K562 (cell line): ENCODE results near the gene CCDC174. TPM values are rescaled to one million over a fixed set of nuclear protein-coding genes. Genes with fewer than 3 reads are reported as not detected.

Experiments used
- ATAC-seq: fragments of 200-7000 bp; cut with Tn5 transposase; 3 replicates; pipeline ENCODE4 v1.9.1; 2020; ENCODE audit warnings: moderate library complexity
- BruUV-seq: library from RNA; stranded (reverse); fragments of 400-500 nt; replicated peaks from 2 replicates; lab custom pipeline; 2021; lab: Mats Ljungman, UMichigan
- CTCF ChIA-PET: fragments of 300-600 bp; formaldehyde crosslinking; extraction: SDS; loops from one replicate; lab custom pipeline; 2021; ENCODE audit warnings: low intra/inter-chr PET ratio; lab: Yijun Ruan, JAX
- POLR2A ChIA-PET: fragments of 300-600, 350-650 bp; sonication (Branson Sonifier 250); formaldehyde crosslinking; extraction: SDS; loops from one replicate; lab custom pipeline; 2021; ENCODE audit warnings: antibody characterized with exemption, inconsistent platforms; lab: Yijun Ruan, JAX
- DNase-seq, 4 experiments: peaks; one replicate each; pipeline versions ENCODE4 v3.0.0 to v3.0.0-alpha.2; 2011 to 2018; ENCODE audit warnings: low spot score in 3 of 4, mixed read lengths in 3 of 4; ENCODE audit errors: extremely low read depth in 1 of 4
- FAIRE-seq: peaks from 2 replicates; lab custom pipeline; 2011; peaks lifted over from hg19 to GRCh38; lab: Jason Lieb, UNC
- H2AFZ ChIP-seq: 2 replicates; pipeline ENCODE4 v1.6.0; 2011; ENCODE audit warnings: low read depth, low read length, control low read depth, inconsistent platforms
- H3K27ac ChIP-seq: fragments of 200-600 bp; 3 replicates; pipeline ENCODE4 v1.8.0; 2011; ENCODE audit warnings: low read depth, mild to moderate bottlenecking, control low read depth, inconsistent platforms, low read length, moderate library complexity, mixed read lengths; ENCODE audit errors: extremely low read depth
- H3K27me3 ChIP-seq, 2 experiments: fragments of 300-600 bp in 1 of 2; 2 replicates in 1 of 2; 3 replicates in 1 of 2; pipeline versions ENCODE4 v1.6.0 to v1.8.0; 2011; ENCODE audit warnings: inconsistent platforms in 2 of 2, low read length in 2 of 2, mild to moderate bottlenecking in 1 of 2, mixed read lengths in 1 of 2, moderate library complexity in 1 of 2; ENCODE audit not compliant: control insufficient read depth in 2 of 2, insufficient read depth in 2 of 2
- H3K36me3 ChIP-seq: fragments of 300-600 bp; 3 replicates; pipeline ENCODE4 v1.8.0; 2011; ENCODE audit warnings: mild to moderate bottlenecking, low read length, inconsistent platforms; ENCODE audit not compliant: control insufficient read depth, insufficient read depth
- H3K4me1 ChIP-seq, 2 experiments: fragments of 200-600 bp in 1 of 2; replicated peaks in 1 of 2; 2 replicates in 1 of 2; 3 replicates in 1 of 2; pipeline versions ENCODE4 v1.5.1 to v1.8.0; 2011; ENCODE audit warnings: inconsistent platforms in 2 of 2, low read length in 2 of 2, mild to moderate bottlenecking in 1 of 2, mixed read lengths in 1 of 2, moderate library complexity in 1 of 2; ENCODE audit not compliant: control insufficient read depth in 2 of 2, insufficient read depth in 2 of 2
- H3K4me2 ChIP-seq: 2 replicates; pipeline ENCODE4 v1.6.1; 2011; ENCODE audit warnings: low read length, control low read depth, inconsistent platforms, mixed read lengths; ENCODE audit not compliant: insufficient read depth
- H3K4me3 ChIP-seq: fragments of 200-600 bp; sonication (generic), shearing (Covaris generic); 2 replicates; pipeline ENCODE4 v1.5.1; 2016; ENCODE audit warnings: control low read depth, inconsistent platforms
- H3K79me2 ChIP-seq: fragments of 200-600 bp; 3 replicates; pipeline ENCODE4 v1.8.0; 2011; ENCODE audit warnings: low read length, inconsistent platforms; ENCODE audit not compliant: control insufficient read depth, insufficient read depth
- H3K9ac ChIP-seq, 2 experiments: 2 replicates each; pipeline versions ENCODE4 v1.6.0 to v1.6.1; 2011; ENCODE audit warnings: low read depth in 2 of 2, low read length in 2 of 2, control low read depth in 1 of 2, inconsistent platforms in 1 of 2, mild to moderate bottlenecking in 1 of 2, mixed read lengths in 1 of 2; ENCODE audit not compliant: insufficient read depth in 1 of 2
- H3K9me1 ChIP-seq: one replicate; pipeline ENCODE4 v1.6.0; 2011; ENCODE audit warnings: inconsistent platforms, mild to moderate bottlenecking, low read length, moderate library complexity; ENCODE audit not compliant: control insufficient read depth, insufficient read depth
- H3K9me3 ChIP-seq: replicated peaks from 2 replicates; pipeline ENCODE4 v1.5.1; 2011; ENCODE audit warnings: low read depth, low read length, inconsistent platforms; ENCODE audit not compliant: control insufficient read depth, insufficient read depth
- H4K20me1 ChIP-seq: replicated peaks from 2 replicates; pipeline ENCODE4 v1.6.1; 2011; ENCODE audit warnings: low read length, inconsistent platforms, mixed read lengths; ENCODE audit not compliant: control insufficient read depth, insufficient read depth
- ADNP ChIP-seq: fragments of 200-800 bp; sonication (Bioruptor generic); IDR thresholded peaks from 2 replicates; pipeline ENCODE4 v1.6.1; 2016; ENCODE audit warnings: missing genetic modification characterization, missing compliant biosample characterization
- BCOR ChIP-seq: fragments of 450-650 bp; IDR thresholded peaks from 2 replicates; pipeline ENCODE4 v1.6.1; 2016
- CHD4 ChIP-seq: fragments of 200-600 bp; sonication (generic); IDR thresholded peaks from 3 replicates; pipeline ENCODE4 v1.6.1; 2012; ENCODE audit warnings: low read depth, mild to moderate bottlenecking, mixed read lengths, low read length, inconsistent platforms; ENCODE audit not compliant: insufficient read depth, insufficient replicate concordance, poor library complexity, severe bottlenecking
- ELF1 ChIP-seq: fragments of 200-800 bp; sonication (Bioruptor generic); IDR thresholded peaks from 2 replicates; pipeline ENCODE4 v1.6.1; 2016; ENCODE audit warnings: missing genetic modification characterization, missing compliant biosample characterization
- HDAC2 ChIP-seq: fragments of 450-650 bp; IDR thresholded peaks from 2 replicates; pipeline ENCODE4 v1.6.1; 2016; ENCODE audit warnings: mild to moderate bottlenecking
- KDM1A ChIP-seq, 2 experiments: fragments of 450-650 bp; IDR thresholded peaks; 2 replicates each; pipeline ENCODE4 v1.6.1; 2016; ENCODE audit warnings: mild to moderate bottlenecking in 2 of 2
- RBM25 ChIP-seq: fragments of 200-400 bp; formaldehyde crosslinking; IDR thresholded peaks from 2 replicates; pipeline ENCODE4 v1.6.1; 2018; ENCODE audit warnings: low read length, low read depth, moderate library complexity; ENCODE audit not compliant: severe bottlenecking
- RCOR1 ChIP-seq, 2 experiments: IDR thresholded peaks; 2 replicates each; pipeline ENCODE4 v1.6.1; 2012; ENCODE audit warnings: low read depth in 2 of 2, low read length in 2 of 2, borderline replicate concordance in 1 of 2, improper control_type of control experiment in 1 of 2
- TOE1 ChIP-seq, 2 experiments: fragments of 450-650 bp in 1 of 2; sonication (generic) in 1 of 2; formaldehyde crosslinking in 1 of 2; IDR thresholded peaks; 2 replicates each; pipeline versions ENCODE4 v1.7.1 to v1.8.0; 2016 to 2022; ENCODE audit warnings: borderline replicate concordance in 2 of 2, mild to moderate bottlenecking in 2 of 2, antibody characterized with exemption in 1 of 2, inconsistent platforms in 1 of 2, low read depth in 1 of 2, missing genetic modification reagents in 1 of 2, moderate library complexity in 1 of 2
- WGBS: fragments of 100-300 bp; shearing (Covaris generic); methylation state at CpG from one replicate; pipeline ENCODE4 v1.1.6; 2016; ENCODE audit warnings: low coverage, mixed read lengths; ENCODE audit not compliant: insufficient coverage; ENCODE audit errors: missing lambda C conversion rate; 5-methylcytosine and 5-hydroxymethylcytosine counted together
- in situ Hi-C: fragments of 300-500 bp; cut with MboI; formaldehyde crosslinking; loops from 4 replicates; pipeline ENCODE4 v1.15.0; 2018; ENCODE audit warnings: inconsistent platforms, mixed read lengths
- intact Hi-C: fragments of 100-400 bp; cut with micrococcal nuclease; formaldehyde crosslinking; loops from 2 replicates; pipeline ENCODE4 v1.14.2; 2022
- polyA plus RNA-seq, 8 experiments: library from polyadenylated mRNA; depleted of rRNA in 4 of 8; stranded (reverse) in 5 of 8; unstranded in 3 of 8; fragments of >200 nt; fragmentation: Nextera tagmentation in 2 of 8; fragmentation: Illumina TruSeq in 1 of 8; extraction: Ambion mirVana in 2 of 8; extraction: Trizol in 1 of 8; gene quantifications; 2 replicates each; pipeline versions ENCODE4 v1.2.1 to v1.2.3, GENCODE V29; 2011 to 2014; ENCODE audit warnings: inconsistent platforms in 1 of 8, missing spikeins in 1 of 8
- total RNA-seq, 7 experiments: library from RNA; depleted of rRNA in 6 of 7; stranded (reverse); fragments of >200 nt in 6 of 7; fragmentation: Illumina TruSeq in 2 of 7; extraction: Trizol in 2 of 7; gene quantifications; 2 replicates each; pipeline versions ENCODE4 v1.2.1 to v1.2.3, GENCODE V29; 2011 to 2021; ENCODE audit warnings: low replicate concordance in 1 of 7
- TF ChIP-seq, protein P1 (sequence below): fragments of 450-650 bp; IDR thresholded peaks from 2 replicates; pipeline ENCODE4 v1.6.1; 2016; ENCODE audit warnings: low read depth

CCDC174 gene
- total and polyA plus RNA-seq, 9 of the 15 experiments (the other 6 are each of a cell fraction or from before 2014, with no cell fraction given) = 7.4 to 41.0 (median 28.5) TPM

DNA sequence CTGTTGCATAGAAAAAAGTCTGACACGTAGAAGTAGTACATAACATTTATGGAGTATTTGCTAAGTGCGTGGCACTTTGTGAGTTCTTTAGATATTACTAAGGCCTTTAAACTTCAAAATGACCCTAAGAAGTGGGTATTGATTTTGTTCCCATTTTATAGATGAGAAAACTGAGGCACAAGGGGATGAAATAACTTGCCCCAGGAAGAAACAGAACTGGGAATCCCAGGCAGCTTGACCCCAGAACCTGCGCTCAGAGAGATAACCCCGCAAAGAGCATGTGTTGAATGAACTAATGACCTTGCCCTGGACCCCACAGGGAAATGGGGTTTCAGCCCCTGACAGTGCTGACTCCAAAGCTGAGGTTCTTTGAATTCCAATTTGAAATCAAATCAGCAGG is 30.5 kb upstream of the CCDC174 start:
- TF ChIP-seq BCOR (peak; percentile 72), ELF1 (tag) (no peak), ADNP (tag) (peak; percentile 78; the same call in 1 of the 2 replicates), RBM25 (peak; percentile 61), KDM1A (IDR thresholded peaks at IDR 0.05) (peak; percentile 53 to 67), TOE1 (IDR thresholded peaks at IDR 0.05; ENCODE audit: borderline replicate concordance) (no peak), TOE1 (CRISPR knock-in tag; IDR thresholded peaks at IDR 0.05; ENCODE audit: borderline replicate concordance, low read depth) (no peak), RCOR1 (IDR thresholded peaks at IDR 0.05; ENCODE audit: borderline replicate concordance in 1 of 2, low read depth in 2 of 2, low read length in 2 of 2) (0 out of 4 replicates have a peak, but pooled peaks of 1 of the 2 experiments have one; percentile 9), CHD4 (peak; percentile 91), HDAC2 (0 out of 2 replicates have a peak, but pooled peaks have one; percentile 35)
- TF ChIP-seq, protein P1, sequence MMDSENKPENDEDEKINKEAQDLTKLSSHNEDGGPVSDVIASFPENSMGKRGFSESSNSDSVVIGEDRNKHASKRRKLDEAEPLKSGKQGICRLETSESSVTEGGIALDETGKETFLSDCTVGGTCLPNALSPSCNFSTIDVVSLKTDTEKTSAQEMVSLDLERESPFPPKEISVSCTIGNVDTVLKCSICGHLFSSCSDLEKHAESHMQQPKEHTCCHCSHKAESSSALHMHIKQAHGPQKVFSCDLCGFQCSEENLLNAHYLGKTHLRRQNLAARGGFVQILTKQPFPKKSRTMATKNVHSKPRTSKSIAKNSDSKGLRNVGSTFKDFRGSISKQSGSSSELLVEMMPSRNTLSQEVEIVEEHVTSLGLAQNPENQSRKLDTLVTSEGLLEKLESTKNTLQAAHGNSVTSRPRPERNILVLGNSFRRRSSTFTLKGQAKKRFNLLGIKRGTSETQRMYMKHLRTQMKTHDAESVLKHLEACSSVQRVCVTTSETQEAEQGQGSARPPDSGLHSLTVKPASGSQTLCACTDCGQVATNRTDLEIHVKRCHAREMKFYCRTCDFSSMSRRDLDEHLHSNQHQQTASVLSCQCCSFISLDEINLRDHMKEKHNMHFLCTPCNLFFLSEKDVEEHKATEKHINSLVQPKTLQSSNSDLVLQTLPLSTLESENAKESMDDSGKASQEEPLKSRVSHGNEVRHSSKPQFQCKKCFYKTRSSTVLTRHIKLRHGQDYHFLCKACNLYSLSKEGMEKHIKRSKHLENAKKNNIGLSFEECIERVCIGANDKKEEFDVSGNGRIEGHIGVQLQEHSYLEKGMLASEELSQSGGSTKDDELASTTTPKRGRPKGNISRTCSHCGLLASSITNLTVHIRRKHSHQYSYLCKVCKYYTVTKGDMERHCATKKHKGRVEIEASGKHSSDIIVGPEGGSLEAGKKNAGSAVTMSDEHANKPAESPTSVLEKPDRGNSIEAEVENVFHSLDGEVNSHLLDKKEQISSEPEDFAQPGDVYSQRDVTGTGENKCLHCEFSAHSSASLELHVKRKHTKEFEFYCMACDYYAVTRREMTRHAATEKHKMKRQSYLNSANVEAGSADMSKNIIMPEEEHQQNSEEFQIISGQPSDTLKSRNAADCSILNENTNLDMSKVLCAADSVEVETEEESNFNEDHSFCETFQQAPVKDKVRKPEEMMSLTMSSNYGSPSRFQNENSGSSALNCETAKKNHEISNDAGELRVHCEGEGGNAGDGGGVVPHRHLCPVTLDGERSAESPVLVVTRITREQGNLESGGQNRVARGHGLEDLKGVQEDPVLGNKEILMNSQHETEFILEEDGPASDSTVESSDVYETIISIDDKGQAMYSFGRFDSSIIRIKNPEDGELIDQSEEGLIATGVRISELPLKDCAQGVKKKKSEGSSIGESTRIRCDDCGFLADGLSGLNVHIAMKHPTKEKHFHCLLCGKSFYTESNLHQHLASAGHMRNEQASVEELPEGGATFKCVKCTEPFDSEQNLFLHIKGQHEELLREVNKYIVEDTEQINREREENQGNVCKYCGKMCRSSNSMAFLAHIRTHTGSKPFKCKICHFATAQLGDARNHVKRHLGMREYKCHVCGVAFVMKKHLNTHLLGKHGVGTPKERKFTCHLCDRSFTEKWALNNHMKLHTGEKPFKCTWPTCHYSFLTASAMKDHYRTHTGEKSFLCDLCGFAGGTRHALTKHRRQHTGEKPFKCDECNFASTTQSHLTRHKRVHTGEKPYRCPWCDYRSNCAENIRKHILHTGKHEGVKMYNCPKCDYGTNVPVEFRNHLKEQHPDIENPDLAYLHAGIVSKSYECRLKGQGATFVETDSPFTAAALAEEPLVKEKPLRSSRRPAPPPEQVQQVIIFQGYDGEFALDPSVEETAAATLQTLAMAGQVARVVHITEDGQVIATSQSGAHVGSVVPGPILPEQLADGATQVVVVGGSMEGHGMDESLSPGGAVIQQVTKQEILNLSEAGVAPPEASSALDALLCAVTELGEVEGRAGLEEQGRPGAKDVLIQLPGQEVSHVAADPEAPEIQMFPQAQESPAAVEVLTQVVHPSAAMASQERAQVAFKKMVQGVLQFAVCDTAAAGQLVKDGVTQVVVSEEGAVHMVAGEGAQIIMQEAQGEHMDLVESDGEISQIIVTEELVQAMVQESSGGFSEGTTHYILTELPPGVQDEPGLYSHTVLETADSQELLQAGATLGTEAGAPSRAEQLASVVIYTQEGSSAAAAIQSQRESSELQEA = no peak
- no peaks in the 10 kb centered on the region; the same call in 1 of the 2 replicates for H4K20me1 ChIP-seq
- no peaks in the 10 kb centered on the region for H3K9me1 ChIP-seq
- no peaks in the 10 kb centered on the region for H3K9me3 ChIP-seq
- POLR2A ChIA-PET = interaction anchor here (1.7 kb wide), 1 partner anchor 14 kb away, joined by 5 read pairs; no protein-coding TSS in a partner anchor
- H3K4me1 ChIP-seq = 0 out of 5 replicates have a peak, but pooled peaks cover 0 to 3% of the 10 kb centered on the region in 2 experiments
- intact Hi-C loops = no loop called here
- no peak overlapping the region for H3K4me3 ChIP-seq
- ATAC-seq (no peak), DNase-seq (no peak), FAIRE-seq (no peak)
- no peak overlapping the region for H3K27ac ChIP-seq
- H3K27me3 ChIP-seq = peaks cover 25 to 62% of the 10 kb centered on the region in 2 experiments
- H3K4me2 ChIP-seq = no peak overlapping the region
- CTCF ChIA-PET = no interaction called here
- H3K36me3 ChIP-seq = no peaks in the 10 kb centered on the region
- H3K79me2 ChIP-seq = no peaks in the 10 kb centered on the region
- no TSS peak for BruUV-seq
- no peak overlapping the region for H3K9ac ChIP-seq
- 4% methylated on average over 4 of the region's 4 CpGs for WGBS
- in situ Hi-C loops = no loop called here
- no peak overlapping the region for H2AFZ ChIP-seq
